Renal cortical epithelial cell (primary cell): ENCODE results near the gene PMVK. TPM values are rescaled to one million over a fixed set of nuclear protein-coding genes. Genes with fewer than 3 reads are reported as not detected.
A peak's percentile ranks its signal among the peaks of the same experiment; 100 is the strongest.
"Not testable (repeated sequence)": the region's sequence is repeated elsewhere in the genome, so short reads cannot be mapped to it uniquely, and the experiment has no call there.

Experiments used
- DNase-seq: peaks from one replicate; pipeline ENCODE4 v3.0.0-alpha.2; 2011; ENCODE audit warnings: low read depth
- total RNA-seq: library from RNA; depleted of rRNA; stranded (reverse); fragments of >200 nt; gene quantifications from 2 replicates; pipeline ENCODE4 v1.2.3, GENCODE V29; 2014

The PMVK gene
- total RNA-seq, 1 donor from 2014 or later = 8.8 TPM

GRCh38 chr1:154925335-154926170 lies 11.0 kb downstream of the PMVK start:
- DNase-seq = no peak

GRCh38 chr1:154923695-154924094 lies 12.8 kb downstream of the PMVK start:
- DNase-seq = no peak

- no peak for DNase-seq
These were observed 23.2 kb downstream of the PMVK start for GRCh38 chr1:154913273-154913672.

- DNase-seq = no peak
These were observed 23.8 kb downstream of the PMVK start for GRCh38 chr1:154912755-154913154.

- no peak for DNase-seq
These were observed 24.6 kb downstream of the PMVK start for GRCh38 chr1:154911691-154912550.

- no peak for DNase-seq
These were observed 25.7 kb downstream of the PMVK start for GRCh38 chr1:154910851-154911250.

GRCh38 chr1:154908937-154909336 lies 27.6 kb downstream of the PMVK start:
- DNase-seq = no peak

GRCh38 chr1:154908129-154908528 lies 28.4 kb downstream of the PMVK start:
- DNase-seq = not testable (repeated sequence)

- peak; percentile 13 for DNase-seq
These were observed 29.9 kb downstream of the PMVK start for GRCh38 chr1:154906621-154907081.

GRCh38 chr1:154902938-154903566 lies 33.5 kb downstream of the PMVK start:
- no peak for DNase-seq

GRCh38 chr1:154901591-154901990 lies 34.9 kb downstream of the PMVK start:
- no peak for DNase-seq

- DNase-seq = no peak
These were observed 37.5 kb downstream of the PMVK start for GRCh38 chr1:154899041-154899440.

GRCh38 chr1:154896771-154897286 lies 39.7 kb downstream of the PMVK start:
- no peak for DNase-seq

GRCh38 chr1:154895798-154896197 lies 40.7 kb downstream of the PMVK start:
- DNase-seq = no peak

GRCh38 chr1:154891452-154891851 lies 45.1 kb downstream of the PMVK start:
- DNase-seq = no peak

- DNase-seq = no peak
These were observed 47.8 kb downstream of the PMVK start for GRCh38 chr1:154888757-154889156.

GRCh38 chr1:154886281-154887015 lies 50.1 kb downstream of the PMVK start:
- DNase-seq = no peak

GRCh38 chr1:154884869-154885701 lies 51.4 kb downstream of the PMVK start:
- DNase-seq = no peak

GRCh38 chr1:154883919-154884868 lies 52.3 kb downstream of the PMVK start:
- DNase-seq = no peak
